HG03565 (cell line): ENCODE results near the gene PRPS1.
"Not testable (repeated sequence)": the region's sequence is repeated elsewhere in the genome, so short reads cannot be mapped to it uniquely, and the experiment has no call there.

ENCODE experiments used
- ATAC-seq: cut with Tn5 transposase; IDR thresholded peaks from one replicate; pipeline ENCODE4 v1.9.1; 2021; ENCODE audit warnings: mild to moderate bottlenecking, moderate library complexity; ENCODE audit not compliant: unreplicated experiment

The PRPS1 gene

DNA sequence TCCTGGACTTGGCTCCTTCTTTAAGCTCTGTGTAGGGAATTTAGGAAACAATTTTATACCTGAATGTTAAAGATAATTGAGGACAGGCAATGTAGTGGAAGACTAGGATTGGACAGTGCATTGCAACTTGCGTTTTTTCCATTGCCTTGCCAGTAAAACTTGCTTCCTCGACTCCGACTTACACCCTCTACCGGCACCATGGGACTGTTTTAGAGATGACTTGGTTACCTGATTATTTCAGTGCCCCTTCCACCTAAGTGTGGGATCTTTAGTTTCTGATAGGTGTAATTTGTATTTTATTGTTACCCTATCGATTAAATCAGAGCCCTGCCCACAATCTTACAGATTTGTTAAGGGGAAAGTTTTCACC, 1.2 kb downstream of the PRPS1 start:
- ATAC-seq: no peak

DNA sequence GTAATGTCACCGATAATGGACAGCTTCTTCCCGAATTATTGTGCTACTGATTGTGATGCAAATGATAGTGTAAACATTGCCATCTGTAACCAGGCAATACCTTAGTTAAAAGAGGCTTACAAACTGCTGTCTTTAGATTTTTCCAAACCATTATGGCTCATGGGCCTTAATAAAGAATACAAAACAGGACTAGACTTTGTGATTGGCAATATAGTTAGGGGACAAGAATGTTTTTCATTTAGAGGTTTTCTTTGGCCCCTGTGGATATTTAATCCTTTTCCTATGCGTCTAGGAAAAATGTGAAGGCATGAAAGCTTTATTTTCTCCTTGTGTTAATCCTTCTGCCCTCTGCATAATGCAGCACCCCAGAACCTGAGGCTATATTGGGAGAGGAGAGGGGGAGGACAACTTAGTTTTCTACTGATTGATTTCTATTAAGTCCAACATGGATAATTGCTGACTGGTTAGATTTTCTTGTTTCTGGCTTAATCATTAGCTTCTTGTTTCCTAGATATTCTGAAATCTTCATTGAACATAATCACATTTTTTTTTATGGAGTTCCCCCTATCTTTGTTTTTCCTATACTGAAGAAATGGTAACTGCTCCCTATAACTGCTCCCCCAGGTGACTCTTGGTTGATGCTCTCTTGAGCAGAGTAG, 1.9 kb downstream of the PRPS1 start:
- ATAC-seq: no peak

- no peak for ATAC-seq
These were observed 4.0 kb downstream of the PRPS1 start for GRCh38 chrX:107632346-107632745.

DNA sequence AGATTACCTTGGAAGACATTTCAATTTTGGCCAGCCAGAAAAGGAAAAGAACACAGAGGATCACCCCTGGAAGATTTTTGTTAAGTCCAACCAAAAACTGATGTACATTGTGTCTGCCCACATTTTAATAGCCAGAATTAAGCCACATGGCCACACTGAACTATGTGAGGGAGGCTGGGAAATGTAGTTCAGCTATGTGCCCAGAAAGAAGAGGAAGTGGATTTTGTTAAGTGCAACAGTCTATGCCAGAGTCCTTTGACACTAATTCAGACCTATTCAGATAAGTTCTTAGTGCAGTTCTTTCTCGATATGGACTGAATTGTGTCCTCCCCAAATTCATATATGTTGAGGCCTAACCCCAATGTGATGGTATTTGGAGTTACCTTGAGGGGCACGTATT, 18.4 kb downstream of the PRPS1 start:
- no peak for ATAC-seq

DNA sequence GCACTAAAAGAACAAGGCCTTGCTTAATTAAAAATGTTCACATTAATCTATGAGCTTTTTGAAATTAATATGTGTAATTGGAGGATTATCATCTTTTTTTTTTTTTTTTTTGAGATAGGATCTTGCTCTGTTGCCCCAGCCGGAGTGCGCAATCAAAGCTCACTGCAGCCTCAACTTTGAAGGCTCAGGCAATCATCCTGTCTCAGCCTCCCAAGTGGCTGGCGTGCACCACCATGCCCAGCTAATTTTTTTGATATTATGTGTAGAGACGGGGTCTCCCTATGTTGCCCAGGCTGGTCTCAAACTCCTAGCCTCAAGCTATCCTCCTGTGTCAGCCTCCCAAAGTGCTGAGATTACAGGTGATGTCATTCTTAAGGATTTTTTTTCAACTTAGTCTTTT, 20.0 kb downstream of the PRPS1 start:
- no peak for ATAC-seq

DNA sequence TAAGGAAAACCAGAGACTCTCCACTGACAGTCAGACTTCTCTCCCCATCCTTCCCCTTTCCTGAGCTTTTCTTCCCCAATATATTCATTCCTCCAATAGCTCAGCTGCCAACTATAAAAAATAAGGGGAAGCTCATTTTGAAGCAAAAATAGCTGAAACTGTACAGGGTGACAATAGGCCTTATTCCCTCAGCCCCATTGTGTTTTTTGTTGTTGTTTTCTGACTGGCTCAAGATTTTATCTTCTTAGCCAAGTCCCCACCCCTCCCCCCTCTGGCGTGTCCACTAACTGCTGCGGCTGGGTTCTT, 26.2 kb downstream of the PRPS1 start:
- no peak for ATAC-seq

DNA sequence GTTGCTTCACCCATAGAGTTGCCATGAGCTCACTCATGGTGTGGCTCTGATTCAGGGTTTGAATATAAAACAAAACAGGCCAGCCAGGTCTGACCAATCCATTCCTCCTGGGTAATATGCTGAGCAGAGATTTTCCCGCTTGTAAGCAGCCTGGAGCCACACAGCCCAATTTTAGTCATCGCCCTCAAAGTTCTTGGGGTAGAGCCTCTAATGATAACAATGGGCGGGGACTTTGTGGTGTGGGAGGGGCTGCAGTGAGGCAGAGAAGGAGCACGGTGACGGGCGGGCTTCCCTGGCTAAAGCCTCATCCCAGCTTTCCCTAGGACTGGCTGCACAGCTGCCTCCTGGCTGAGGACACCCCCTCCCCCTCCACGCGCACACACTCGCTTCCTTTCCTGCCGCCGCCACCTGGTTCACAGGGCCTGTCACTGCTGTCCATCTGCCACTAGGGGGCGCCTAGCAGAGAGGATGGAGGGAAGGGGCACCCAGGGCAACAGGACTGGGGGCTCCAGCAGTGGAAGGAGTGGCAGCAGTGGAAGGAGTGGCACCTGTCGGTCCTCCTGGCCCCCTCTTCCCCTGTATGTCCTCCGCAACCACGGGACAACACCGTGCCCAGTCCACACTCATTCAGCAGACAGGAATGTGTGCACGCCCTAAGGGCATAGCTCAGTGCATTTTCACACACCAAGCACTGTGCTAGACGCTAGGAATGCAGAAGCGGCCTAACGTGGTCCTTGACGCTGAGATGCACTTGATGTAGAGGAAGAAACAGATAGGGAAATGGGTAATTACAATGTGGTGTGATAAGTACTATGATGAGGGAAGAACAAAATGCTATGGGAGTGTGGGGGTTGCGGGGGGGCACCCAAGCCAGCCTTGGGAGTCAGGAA, 26.8 kb downstream of the PRPS1 start:
- no peak for ATAC-seq

GRCh38 chrX:107656978-107657377, 28.7 kb downstream of the PRPS1 start:
- no peak for ATAC-seq

GRCh38 chrX:107658660-107659059, 30.4 kb downstream of the PRPS1 start:
- no peak for ATAC-seq

DNA sequence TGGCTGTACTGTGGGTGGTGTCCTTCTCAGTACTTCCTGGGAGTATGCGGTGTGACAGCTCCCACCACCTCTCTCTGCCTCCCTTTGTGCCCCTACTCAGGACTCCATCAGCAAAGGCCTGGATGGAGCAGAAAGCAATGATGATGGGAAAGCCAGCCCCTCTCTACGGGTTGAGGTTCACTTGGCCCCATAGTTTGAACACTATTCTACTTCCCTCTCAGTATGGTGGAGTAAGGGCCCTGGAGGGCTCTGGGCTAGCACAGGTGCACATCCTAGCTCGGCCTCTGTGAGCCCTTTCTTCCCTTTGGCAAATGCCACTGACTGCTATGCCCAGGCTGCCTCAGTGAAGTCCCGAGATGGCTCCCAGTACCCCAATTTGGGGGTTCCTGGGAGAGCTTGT, 31.0 kb downstream of the PRPS1 start:
- ATAC-seq: no peak

DNA sequence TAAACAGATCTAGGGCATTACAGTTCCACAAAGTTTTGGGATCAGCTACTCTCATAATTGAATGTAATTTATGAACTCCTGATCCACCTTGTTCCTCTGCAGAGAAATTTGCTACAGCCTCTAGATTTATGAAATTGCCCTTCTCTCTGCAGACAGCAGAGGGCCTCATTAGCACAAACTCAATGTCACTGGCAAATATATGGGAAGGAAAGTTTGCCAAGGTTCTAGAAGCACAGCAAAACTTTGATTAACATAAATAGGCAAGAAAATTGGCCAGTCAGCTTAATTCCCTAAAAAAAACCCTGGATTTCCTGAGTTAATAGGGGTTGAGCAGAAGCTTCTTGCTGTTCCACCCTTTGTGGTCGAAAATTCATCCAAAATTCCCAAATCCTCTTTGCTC, 31.5 kb downstream of the PRPS1 start:
- ATAC-seq: no peak

- ATAC-seq: no peak
These were observed 33.8 kb downstream of the PRPS1 start for GRCh38 chrX:107662145-107662544.

DNA sequence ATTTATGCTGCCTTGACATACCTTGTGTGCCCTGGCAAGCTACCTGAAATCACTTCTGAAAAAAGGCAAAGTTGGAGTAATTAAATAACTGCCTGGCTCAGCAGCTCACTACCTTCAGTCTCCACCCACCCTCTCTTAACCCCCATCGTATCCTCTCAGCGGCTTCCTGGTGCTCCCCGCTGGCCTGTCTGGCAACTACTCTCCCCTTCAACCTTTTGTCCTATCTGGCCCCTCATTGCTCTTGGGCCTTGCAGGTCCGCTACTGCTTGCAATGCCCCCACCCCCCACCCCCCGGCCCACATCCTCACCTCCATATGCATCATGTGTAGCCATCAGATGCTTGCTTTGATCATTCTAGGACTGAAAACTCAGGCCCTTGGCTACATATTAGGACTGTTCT, 34.5 kb downstream of the PRPS1 start:
- no peak for ATAC-seq

DNA sequence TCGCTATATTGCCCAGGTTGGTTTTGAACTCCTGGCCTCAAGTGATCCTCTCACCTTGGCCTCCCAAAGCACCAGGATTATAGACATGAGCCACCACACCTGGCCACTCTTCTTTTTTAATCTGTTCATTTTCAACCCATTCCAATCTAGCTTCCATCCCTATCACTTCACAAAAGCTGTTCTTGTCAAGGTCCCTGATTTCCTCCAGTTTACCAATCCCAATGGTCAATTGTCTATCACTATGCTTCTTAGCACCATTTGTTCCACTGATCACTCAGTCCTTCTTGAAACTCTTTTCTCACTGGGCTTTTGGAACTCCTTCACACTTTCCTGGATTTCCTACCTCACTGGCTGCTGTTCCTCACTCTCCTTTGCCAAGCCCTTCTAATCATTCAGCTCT, 38.6 kb downstream of the PRPS1 start:
- ATAC-seq: no peak

GRCh38 chrX:107667426-107667825, 39.1 kb downstream of the PRPS1 start:
- no peak for ATAC-seq

- not testable (repeated sequence) for ATAC-seq
These were observed 40.4 kb downstream of the PRPS1 start for GRCh38 chrX:107668710-107669109.

DNA sequence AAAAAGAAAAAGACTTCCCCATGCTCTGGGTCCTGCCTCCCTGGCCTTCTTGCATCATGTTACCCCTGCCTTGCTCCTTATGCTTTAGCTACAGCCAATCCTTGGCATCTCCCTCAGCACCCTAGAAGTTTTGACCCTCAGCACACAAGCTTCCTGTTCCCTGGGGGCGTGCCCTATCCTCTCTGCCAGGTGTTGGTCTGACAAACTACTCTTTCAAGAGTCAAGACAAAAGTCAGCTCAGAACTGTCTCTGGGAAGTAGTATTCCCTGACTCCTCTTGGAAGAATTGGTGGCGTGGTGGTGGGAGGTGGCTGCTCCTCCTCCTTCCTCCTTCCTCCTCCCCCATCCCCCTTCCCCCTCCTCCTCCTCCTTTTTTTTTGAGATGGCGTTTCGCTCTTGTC, 41.0 kb downstream of the PRPS1 start:
- ATAC-seq: no peak

DNA sequence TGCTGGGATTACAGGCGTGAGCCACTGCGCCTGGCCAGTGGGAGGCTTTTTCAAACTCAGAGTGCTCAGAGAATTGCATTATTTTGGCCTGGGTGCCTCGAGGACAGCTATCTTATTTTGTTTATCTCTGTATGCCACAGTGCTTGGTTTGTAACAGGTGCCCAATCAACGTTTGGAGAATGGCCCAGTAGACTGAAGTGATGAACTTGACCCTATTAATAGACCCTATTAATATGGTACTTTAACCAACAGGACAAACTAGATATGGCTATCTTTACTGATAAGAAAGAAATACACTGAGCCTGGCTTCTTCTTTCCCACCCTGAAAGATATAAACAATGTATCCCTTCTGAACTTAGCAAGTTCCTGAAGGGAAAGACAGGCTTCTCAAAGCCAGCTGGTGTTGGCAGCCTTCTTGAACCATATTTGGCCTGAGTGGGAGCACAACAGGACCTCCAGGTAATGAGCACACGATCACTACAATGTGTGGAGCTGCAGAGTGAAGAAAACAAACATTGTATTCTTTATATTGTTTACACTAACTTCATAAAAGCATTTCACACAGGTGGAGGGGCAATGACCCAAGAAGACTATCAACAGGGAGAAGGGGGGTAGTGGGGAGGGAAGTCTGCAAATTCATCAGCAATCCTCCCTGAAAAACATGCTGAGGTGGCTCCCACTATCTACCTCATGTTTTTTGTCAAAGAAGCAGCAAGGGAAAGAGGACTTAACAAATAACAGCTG, 41.7 kb downstream of the PRPS1 start:
- no peak for ATAC-seq

- ATAC-seq: not testable (repeated sequence)
These were observed 42.9 kb downstream of the PRPS1 start for GRCh38 chrX:107671256-107671655.

DNA sequence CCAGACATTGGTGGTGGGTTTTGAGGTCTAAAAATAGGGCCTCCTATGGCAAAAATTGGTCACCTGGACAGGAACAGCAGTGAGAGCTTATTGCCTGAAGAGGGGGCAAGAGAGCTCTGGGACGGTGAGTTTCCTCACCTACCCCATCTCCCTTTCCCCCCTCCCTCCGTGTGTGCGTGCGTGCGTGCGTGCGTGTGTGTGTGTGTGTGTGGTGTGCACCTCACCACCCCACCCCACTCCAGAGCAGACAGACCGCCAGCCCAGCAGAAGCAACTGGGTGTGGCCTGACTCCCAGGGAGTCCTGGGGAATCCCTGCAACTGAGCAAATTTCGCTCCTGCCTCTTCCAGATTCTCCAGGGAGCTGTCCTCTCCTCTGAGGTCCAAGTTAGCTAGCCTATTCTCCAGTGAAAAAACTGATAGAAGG, 44.7 kb downstream of the PRPS1 start:
- no peak for ATAC-seq

GRCh38 chrX:107673431-107673830, 45.1 kb downstream of the PRPS1 start:
- peak; percentile 1 for ATAC-seq

DNA sequence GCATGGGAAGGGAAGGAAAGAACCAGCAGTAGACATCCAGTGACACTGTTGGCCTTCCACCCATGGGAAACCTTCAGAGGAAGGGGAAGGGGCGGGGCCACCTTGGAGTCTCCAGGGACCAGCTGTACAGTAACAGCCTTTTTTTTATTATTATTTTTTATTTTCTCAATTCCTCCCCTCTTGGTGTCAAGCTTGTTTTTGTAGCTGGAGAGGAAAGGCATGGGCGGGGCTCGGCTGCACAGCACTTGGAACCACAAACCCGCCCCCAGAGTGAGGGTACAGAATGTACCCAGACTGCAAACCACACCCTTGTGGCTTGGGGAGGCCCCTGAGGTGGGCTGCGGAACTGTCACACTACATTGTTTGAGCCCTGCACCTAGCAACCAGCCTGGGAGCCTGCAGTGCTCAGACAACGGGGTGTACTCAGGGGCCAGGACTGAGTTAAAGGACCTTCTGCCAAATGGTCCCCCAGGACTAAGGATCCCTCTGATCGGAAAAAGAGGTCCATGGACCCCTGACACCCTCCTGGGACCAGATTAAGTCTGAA, 45.7 kb downstream of the PRPS1 start:
- peak; percentile 90 for ATAC-seq
